Measurements from ENCODE around the gene BPIFA3.

The BPIFA3 gene

DNA sequence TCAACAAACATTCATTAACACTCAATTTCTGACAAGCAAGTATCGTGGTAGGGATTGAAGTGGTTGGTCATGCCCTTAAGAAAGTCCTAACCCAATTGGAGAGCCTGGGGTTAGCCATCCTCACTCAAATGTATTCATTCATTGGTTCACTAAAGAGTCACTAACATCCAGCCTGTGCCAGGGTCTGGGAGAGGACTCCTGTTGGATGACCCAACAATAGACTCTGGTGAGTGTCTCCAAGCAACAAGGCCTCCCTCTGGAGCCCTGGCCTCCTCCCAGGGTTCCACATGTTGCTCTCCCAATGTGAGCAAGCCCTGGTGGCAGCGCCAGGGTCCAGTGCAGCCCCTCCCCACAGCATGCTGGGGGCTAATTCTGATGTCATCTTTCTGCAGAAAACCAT is at the start of gene BPIFA3:
Gene BPIFA3 (plus strand): TSS at position 301 of the 400 bp plus-strand sequence. CDS start 185 bp downstream, outside the sequence.
- H3K4me3 ChIP-seq (ENCODE audit: low read depth, low read length) = no peak within 1 kb of the TSS
- no peak for TF ChIP-seq CTCF (conservative IDR thresholded peaks at IDR 0.05; ENCODE audit: low read depth, low read length)
- no peak for DNase-seq (ENCODE audit: low read depth)

DNA sequence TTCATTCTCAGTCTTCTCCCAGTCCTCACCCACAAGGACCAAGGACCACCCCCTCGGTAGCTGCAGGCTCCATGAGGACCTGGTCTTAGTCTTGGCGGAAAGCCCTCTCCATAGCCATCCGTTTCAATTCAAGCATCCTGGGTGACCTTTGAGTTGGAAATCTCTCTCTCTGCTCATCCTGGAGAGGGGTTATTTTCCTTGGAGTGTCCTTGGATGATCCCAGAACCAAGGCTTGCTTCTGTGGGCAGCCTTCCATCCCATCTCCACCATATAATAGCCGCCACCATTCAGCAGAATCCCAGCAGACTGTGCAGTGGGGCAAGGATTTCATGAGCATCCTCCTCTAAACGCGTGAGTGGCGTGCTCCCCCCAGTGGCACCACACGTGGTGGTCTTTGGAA is 49.3 kb upstream of the BPIFA3 start, which contains the start of gene BPIFA2:
Gene BPIFA2 (plus strand): TSS at position 301 of the 400 bp plus-strand sequence. CDS start 987 bp downstream, outside the sequence.
- no peak for DNase-seq (ENCODE audit: low read depth)
- TF ChIP-seq CTCF (conservative IDR thresholded peaks at IDR 0.05; ENCODE audit: low read depth, low read length) = no peak
- no peak within 1 kb of the TSS for H3K4me3 ChIP-seq (ENCODE audit: low read depth, low read length)

DNA sequence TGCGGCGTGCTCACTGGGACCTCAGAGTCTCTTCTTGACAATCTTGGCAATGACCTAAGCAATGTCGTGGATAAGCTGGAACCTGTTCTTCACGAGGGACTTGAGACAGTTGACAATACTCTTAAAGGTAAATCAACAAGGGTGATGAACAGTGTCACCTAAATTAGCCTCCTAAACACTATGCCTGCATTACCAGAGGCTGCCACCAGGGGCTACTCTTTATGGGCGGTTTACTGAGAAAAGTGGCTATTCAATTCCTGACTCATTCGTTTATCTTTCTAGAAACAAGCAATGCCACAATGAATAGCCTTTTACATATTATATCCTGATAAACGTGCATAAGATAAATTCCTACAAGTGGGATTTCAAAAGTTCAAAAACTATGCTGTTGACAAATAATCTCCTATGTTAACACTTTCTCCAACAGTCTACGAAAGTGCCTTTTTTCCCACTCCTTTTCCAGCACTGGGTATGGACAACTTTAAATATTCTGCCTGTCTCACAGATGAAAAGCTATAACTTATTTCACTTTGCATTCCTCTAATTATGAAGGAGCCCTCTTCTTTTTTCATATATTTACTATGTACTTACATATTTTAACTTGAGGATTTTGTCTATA is 47.9 kb upstream of the BPIFA3 start:
- TF ChIP-seq CTCF (conservative IDR thresholded peaks at IDR 0.05; ENCODE audit: low read depth, low read length) = peak; percentile 53
- DNase-seq (ENCODE audit: low read depth) = peak; percentile 2
- H3K4me3 ChIP-seq (ENCODE audit: low read depth, low read length) = no peak overlapping the region

GRCh38 chr20:33172781-33173180 is 44.4 kb upstream of the BPIFA3 start:
- no peak overlapping the region for H3K4me3 ChIP-seq (ENCODE audit: low read depth, low read length)
- DNase-seq (ENCODE audit: low read depth) = peak; percentile 20
- no peak for TF ChIP-seq CTCF (conservative IDR thresholded peaks at IDR 0.05; ENCODE audit: low read depth, low read length)

DNA sequence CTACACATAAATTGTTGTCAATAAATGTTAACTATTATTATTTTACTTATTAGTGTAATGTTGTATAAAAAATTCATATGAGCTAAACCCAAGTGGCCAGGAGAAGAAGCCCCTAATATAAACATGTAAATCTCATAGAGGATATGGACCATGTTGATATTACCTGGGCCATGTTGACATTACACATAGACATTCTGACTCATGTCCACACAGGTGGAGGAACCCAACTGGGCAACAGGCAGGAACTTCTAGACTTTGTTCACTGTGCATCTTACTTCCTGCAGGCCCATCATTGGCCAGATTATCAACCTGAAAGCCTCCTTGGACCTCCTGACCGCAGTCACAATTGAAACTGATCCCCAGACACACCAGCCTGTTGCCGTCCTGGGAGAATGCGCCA is 42.0 kb upstream of the BPIFA3 start:
- DNase-seq (ENCODE audit: low read depth) = no peak
- no peak overlapping the region for H3K4me3 ChIP-seq (ENCODE audit: low read depth, low read length)
- no peak for TF ChIP-seq CTCF (conservative IDR thresholded peaks at IDR 0.05; ENCODE audit: low read depth, low read length)

GRCh38 chr20:33176101-33176500 is 41.1 kb upstream of the BPIFA3 start:
- H3K4me3 ChIP-seq (ENCODE audit: low read depth, low read length) = no peak overlapping the region
- DNase-seq (ENCODE audit: low read depth) = no peak
- TF ChIP-seq CTCF (conservative IDR thresholded peaks at IDR 0.05; ENCODE audit: low read depth, low read length) = no peak

- no peak for DNase-seq (ENCODE audit: low read depth)
- no peak overlapping the region for H3K4me3 ChIP-seq (ENCODE audit: low read depth, low read length)
- TF ChIP-seq CTCF (conservative IDR thresholded peaks at IDR 0.05; ENCODE audit: low read depth, low read length) = no peak
These were observed 39.3 kb upstream of the BPIFA3 start for GRCh38 chr20:33177866-33178265.

All from choroid plexus epithelial cell (primary cell).